Endothelial cell of umbilical vein (primary cell): ENCODE measurements around the gene LIN7B. TPM values are rescaled to one million over a fixed set of nuclear protein-coding genes. Genes with fewer than 3 reads are reported as not detected.

ENCODE experiments used
- BruUV-seq: library from RNA; stranded (reverse); fragments of 400-500 nt; replicated peaks from 2 replicates; lab custom pipeline; 2021; lab: Mats Ljungman, UMichigan
- CTCF ChIA-PET: fragments of 300-600, 350-600 bp; sonication (Branson Sonifier 250); formaldehyde crosslinking; loops from one replicate; lab custom pipeline; 2021; ENCODE audit warnings: antibody characterized with exemption, inconsistent platforms; lab: Charles Lee
- POLR2A ChIA-PET: fragments of 300-600, 350-600 bp; sonication (Branson Sonifier 250); formaldehyde crosslinking; loops from one replicate; lab custom pipeline; 2021; ENCODE audit warnings: antibody characterized with exemption, inconsistent platforms; lab: Charles Lee
- DNase-seq: peaks from one replicate; pipeline ENCODE4 v3.0.0-alpha.2; 2011; ENCODE audit warnings: low read depth, low spot score
- FAIRE-seq: peaks from 2 replicates; lab custom pipeline; 2011; peaks lifted over from hg19 to GRCh38; lab: Jason Lieb, UNC
- H2AFZ ChIP-seq: 2 replicates; pipeline ENCODE4 v1.6.0; 2012; ENCODE audit warnings: low read depth, low read length, control low read depth, inconsistent platforms
- H3K27ac ChIP-seq: 2 replicates; pipeline ENCODE4 v1.5.1; 2011; ENCODE audit warnings: low read depth, mild to moderate bottlenecking, control low read depth, low read length, moderate library complexity; ENCODE audit not compliant: insufficient read depth
- H3K27me3 ChIP-seq, 2 experiments: 2 replicates each; pipeline versions ENCODE4 v1.6.0 to v1.6.1; 2011; ENCODE audit warnings: low read length in 2 of 2, mixed read lengths in 1 of 2; ENCODE audit not compliant: control insufficient read depth in 2 of 2, insufficient read depth in 2 of 2
- H3K36me3 ChIP-seq, 2 experiments: 2 replicates in 1 of 2; 3 replicates in 1 of 2; pipeline ENCODE4 v1.5.1; 2011; ENCODE audit warnings: low read length in 2 of 2, mild to moderate bottlenecking in 1 of 2, moderate library complexity in 1 of 2; ENCODE audit not compliant: control insufficient read depth in 2 of 2, insufficient read depth in 2 of 2; ENCODE audit errors: extremely low read depth in 1 of 2
- H3K4me1 ChIP-seq: 3 replicates; pipeline ENCODE4 v1.5.1; 2011; ENCODE audit warnings: mild to moderate bottlenecking, low read length; ENCODE audit not compliant: control insufficient read depth, insufficient read depth; ENCODE audit errors: extremely low read depth
- H3K4me2 ChIP-seq: 2 replicates; pipeline ENCODE4 v1.6.1; 2011; ENCODE audit warnings: low read length, control low read depth, mixed read lengths; ENCODE audit not compliant: insufficient read depth
- H3K4me3 ChIP-seq, 3 experiments: fragments of 200-600 bp in 1 of 3; sonication (generic), shearing (Covaris generic) in 1 of 3; replicated peaks in 1 of 3; 2 replicates each; pipeline ENCODE4 v1.5.1; 2011 to 2016; ENCODE audit warnings: control low read depth in 3 of 3, low read length in 3 of 3, mild to moderate bottlenecking in 2 of 3, inconsistent platforms in 1 of 3, low read depth in 1 of 3, moderate library complexity in 1 of 3; ENCODE audit not compliant: insufficient read depth in 1 of 3
- H3K79me2 ChIP-seq: 2 replicates; pipeline ENCODE4 v1.6.0; 2012; ENCODE audit warnings: low read length, inconsistent platforms; ENCODE audit not compliant: control insufficient read depth, insufficient read depth
- H3K9ac ChIP-seq: replicated peaks from 2 replicates; pipeline ENCODE3; 2011; ENCODE audit warnings: low read length, control low read depth; ENCODE audit not compliant: insufficient read depth; ENCODE audit errors: extremely low read depth
- H3K9me1 ChIP-seq: replicated peaks from 3 replicates; pipeline ENCODE4 v1.6.0; 2011; ENCODE audit warnings: mild to moderate bottlenecking, low read length; ENCODE audit not compliant: control insufficient read depth, insufficient read depth; ENCODE audit errors: extremely low read depth
- H3K9me3 ChIP-seq: replicated peaks from 2 replicates; pipeline ENCODE4 v1.5.1; 2012; ENCODE audit warnings: low read length, inconsistent platforms; ENCODE audit not compliant: control insufficient read depth, insufficient read depth
- H4K20me1 ChIP-seq: replicated peaks from 2 replicates; pipeline ENCODE3; 2011; ENCODE audit warnings: mild to moderate bottlenecking, low read length; ENCODE audit not compliant: control insufficient read depth, insufficient read depth; ENCODE audit errors: extremely low read depth
- CTCF ChIP-seq, 2 donors: IDR thresholded peaks; 1 replicate in 1 of 2; 2 replicates in 1 of 2; pipeline ENCODE4 v1.5.1; 2011; ENCODE audit warnings: low read length in 2 of 2, mild to moderate bottlenecking in 2 of 2, moderate library complexity in 2 of 2, control low read depth in 1 of 2, inconsistent platforms in 1 of 2, low read depth in 1 of 2; ENCODE audit not compliant: insufficient read depth in 1 of 2; ENCODE audit errors: extremely low read depth in 1 of 2
- dilution Hi-C: fragments of 300-500 bp; cut with MboI; formaldehyde crosslinking; loops from one replicate; pipeline ENCODE4 v1.15.0; 2019; ENCODE audit warnings: low sequenced_read_pairs; ENCODE audit not compliant: extremely low pct_ligation_motif_present
- intact Hi-C: fragments of 100-400 bp; cut with micrococcal nuclease; formaldehyde crosslinking; loops from one replicate; pipeline ENCODE4 v1.10.0; 2022
- polyA plus RNA-seq, 4 experiments: library from polyadenylated mRNA; depleted of rRNA in 3 of 4; stranded (reverse) in 3 of 4; unstranded in 1 of 4; fragments of >200 nt; gene quantifications; 2 replicates each; pipeline versions ENCODE4 v1.2.1 to v1.2.3, GENCODE V29; 2011 to 2012; ENCODE audit warnings: missing spikeins in 1 of 4
- total RNA-seq: library from RNA; stranded (reverse); gene quantifications from 2 replicates; pipeline ENCODE4 v1.2.3, GENCODE V29; 2021

Gene LIN7B
- total and polyA plus RNA-seq, 2 donors (not counting 3 experiments of a cell fraction or from before 2014, with no cell fraction given): 2.2 to 4.2 TPM

DNA sequence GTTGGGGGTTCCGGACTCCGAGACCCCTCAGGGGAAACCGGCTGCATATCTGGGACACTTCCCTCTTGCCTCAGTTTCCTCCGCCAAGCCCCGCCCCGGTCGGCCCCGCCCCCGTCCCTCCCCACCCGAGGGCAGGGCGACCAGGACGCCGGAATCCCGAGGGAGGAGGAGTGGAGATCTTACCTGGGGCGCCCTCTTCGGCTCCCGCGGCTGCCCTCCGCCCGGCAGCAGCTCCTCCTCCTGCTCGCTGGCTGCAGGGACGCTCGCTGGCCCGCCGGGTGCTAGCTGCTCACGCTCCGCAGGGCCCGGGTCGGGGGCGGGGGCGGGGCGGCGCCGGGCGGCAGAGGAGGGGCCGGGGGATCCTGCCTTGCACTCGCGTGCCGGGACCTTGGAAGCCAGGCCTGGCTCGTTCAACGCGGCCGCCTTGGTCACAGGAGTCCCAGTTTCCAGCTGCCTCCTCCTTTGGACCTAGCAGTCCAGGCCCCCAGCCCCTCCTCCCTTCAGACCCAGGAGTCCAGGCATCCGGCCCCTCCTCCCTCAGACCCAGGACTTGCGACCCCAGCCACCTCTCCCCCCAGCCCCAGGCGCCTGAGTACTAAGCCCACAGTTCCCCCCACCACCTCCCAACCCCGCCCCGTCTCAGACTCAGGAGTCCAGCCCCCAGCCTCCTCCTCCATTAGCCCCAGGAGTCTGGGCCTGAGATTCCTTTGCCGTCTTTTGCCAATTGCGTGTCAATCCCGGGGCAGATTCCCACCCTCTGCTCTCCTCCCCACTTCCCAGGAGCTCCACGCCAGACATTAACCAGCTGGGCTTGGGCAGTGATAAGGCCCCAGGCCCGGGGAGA lies 49.2 kb upstream of the LIN7B start, which contains the start of gene NTF4:
NTF4 (minus strand) TSS at position 51 of the 844 bp plus-strand sequence. CDS start 2,821 bp downstream, outside the sequence.
- POLR2A ChIA-PET: no interaction called here

More for the DNA sequence above, 49.2 kb upstream of the LIN7B start, which contains the start of gene NTF4:
- Histone ChIP-seq H2AFZ (no peak within 1 kb of the TSS), H3K4me1 (no peaks in the 10 kb centered on the region), H3K79me2 (no peaks in the 10 kb centered on the region), H3K4me2 (no peak within 1 kb of the TSS), H4K20me1 (no peaks in the 10 kb centered on the region), H3K4me3 (no peak within 1 kb of the TSS), H3K9ac (no peak within 1 kb of the TSS), H3K36me3 (no peaks in the 10 kb centered on the region), H3K9me3 (no peaks in the 10 kb centered on the region), H3K27ac (no peak within 1 kb of the TSS), H3K27me3 (peaks cover 30 to 40% of the 10 kb centered on the region in 2 experiments), H3K9me1 (no peaks in the 10 kb centered on the region)
- intact Hi-C loops: no loop called here
- no TSS peak for BruUV-seq
- dilution Hi-C loops: no loop called here
- no peak for TF ChIP-seq CTCF (IDR thresholded peaks at IDR 0.05; ENCODE audit: extremely low read depth in 1 of 2, insufficient read depth in 1 of 2, low read depth in 1 of 2, low read length in 2 of 2)
- FAIRE-seq (no peak), DNase-seq (no peak)
- CTCF ChIA-PET: interaction anchor here (0.6 to 1.9 kb wide), 5 partner anchors 9 to 140 kb away, joined by 3 to 6 read pairs (median 5); no protein-coding TSS in a partner anchor
